PFSK-1 (cell line): ENCODE data around the gene CALD1.

Experiments
- FOXP2 ChIP-seq: optimal IDR thresholded peaks from 2 replicates; pipeline ENCODE3; 2011; ENCODE audit warnings: borderline replicate concordance, control low read depth, inconsistent platforms; ENCODE audit not compliant: insufficient read depth; ENCODE audit errors: extremely low read length, extremely low read depth
- POLR2AphosphoS5 ChIP-seq: IDR thresholded peaks from 2 replicates; pipeline ENCODE4 v1.6.1; 2012; ENCODE audit warnings: low read depth, mild to moderate bottlenecking, control low read depth, low read length, moderate library complexity
- SIN3A ChIP-seq: IDR thresholded peaks from 2 replicates; pipeline ENCODE4 v1.6.1; 2012; ENCODE audit warnings: mild to moderate bottlenecking, low read length, moderate library complexity, borderline replicate concordance; ENCODE audit not compliant: insufficient read depth
- TAF1 ChIP-seq: IDR thresholded peaks from 2 replicates; pipeline ENCODE4 v1.6.1; 2012; ENCODE audit warnings: low read length, control low read depth, borderline replicate concordance; ENCODE audit not compliant: insufficient read depth
- TF ChIP-seq, protein P1 (sequence below), 2 experiments: IDR thresholded peaks; 2 replicates each; pipeline versions ENCODE4 v1.6.1 to v1.8.0; 2011 to 2012; ENCODE audit warnings: low read depth in 2 of 2, low read length in 2 of 2, control low read depth in 1 of 2, inconsistent platforms in 1 of 2, mild to moderate bottlenecking in 1 of 2, moderate library complexity in 1 of 2; ENCODE audit not compliant: insufficient read depth in 1 of 2

CALD1 gene

DNA sequence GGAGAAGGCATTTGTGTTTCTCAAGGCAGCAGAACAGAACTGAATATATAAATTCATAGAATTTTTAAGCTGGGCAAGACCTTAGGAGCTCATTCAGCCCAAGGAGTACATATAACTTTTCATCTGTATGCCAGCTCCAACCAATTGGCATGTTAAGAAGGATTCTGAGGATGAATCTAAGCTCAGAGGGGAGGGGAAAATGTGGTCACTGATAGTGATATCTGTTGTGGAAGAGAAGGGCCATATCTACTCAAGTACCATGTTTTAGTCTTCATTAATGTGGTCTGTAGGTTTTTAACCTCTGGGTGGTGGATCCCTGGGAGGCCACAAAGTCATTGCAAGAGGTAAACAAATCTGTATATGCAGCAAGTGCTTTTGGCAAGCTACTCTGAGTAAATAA is 6.4 kb downstream of the CALD1 start:
- TF ChIP-seq, protein P1, sequence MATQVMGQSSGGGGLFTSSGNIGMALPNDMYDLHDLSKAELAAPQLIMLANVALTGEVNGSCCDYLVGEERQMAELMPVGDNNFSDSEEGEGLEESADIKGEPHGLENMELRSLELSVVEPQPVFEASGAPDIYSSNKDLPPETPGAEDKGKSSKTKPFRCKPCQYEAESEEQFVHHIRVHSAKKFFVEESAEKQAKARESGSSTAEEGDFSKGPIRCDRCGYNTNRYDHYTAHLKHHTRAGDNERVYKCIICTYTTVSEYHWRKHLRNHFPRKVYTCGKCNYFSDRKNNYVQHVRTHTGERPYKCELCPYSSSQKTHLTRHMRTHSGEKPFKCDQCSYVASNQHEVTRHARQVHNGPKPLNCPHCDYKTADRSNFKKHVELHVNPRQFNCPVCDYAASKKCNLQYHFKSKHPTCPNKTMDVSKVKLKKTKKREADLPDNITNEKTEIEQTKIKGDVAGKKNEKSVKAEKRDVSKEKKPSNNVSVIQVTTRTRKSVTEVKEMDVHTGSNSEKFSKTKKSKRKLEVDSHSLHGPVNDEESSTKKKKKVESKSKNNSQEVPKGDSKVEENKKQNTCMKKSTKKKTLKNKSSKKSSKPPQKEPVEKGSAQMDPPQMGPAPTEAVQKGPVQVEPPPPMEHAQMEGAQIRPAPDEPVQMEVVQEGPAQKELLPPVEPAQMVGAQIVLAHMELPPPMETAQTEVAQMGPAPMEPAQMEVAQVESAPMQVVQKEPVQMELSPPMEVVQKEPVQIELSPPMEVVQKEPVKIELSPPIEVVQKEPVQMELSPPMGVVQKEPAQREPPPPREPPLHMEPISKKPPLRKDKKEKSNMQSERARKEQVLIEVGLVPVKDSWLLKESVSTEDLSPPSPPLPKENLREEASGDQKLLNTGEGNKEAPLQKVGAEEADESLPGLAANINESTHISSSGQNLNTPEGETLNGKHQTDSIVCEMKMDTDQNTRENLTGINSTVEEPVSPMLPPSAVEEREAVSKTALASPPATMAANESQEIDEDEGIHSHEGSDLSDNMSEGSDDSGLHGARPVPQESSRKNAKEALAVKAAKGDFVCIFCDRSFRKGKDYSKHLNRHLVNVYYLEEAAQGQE (IDR thresholded peaks at IDR 0.05; ENCODE audit: insufficient read depth in 1 of 2, low read depth in 2 of 2, low read length in 2 of 2): no peak
- TF ChIP-seq TAF1: no peak
- TF ChIP-seq FOXP2: no peak
- no peak for TF ChIP-seq POLR2AphosphoS5
- TF ChIP-seq SIN3A: no peak

DNA sequence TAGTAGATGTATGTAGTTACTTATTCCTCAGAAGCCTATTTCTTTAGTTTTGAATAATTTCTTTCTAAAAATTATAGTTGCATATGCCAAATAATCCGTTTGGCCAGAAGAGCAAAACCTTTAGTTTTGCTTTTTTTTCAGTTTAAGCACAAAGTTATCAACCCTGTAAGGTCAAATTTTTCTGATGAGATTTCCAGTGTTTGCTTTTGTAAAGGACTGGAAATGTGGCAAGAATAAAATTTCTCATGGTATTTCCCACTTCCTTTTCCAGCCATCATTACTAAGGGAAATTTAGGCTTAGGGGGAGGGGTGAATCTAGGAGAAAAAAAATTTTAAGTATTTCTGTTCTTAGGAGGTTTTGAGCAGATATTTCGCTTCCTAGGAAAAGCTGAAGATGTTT is 7.6 kb downstream of the CALD1 start:
- TF ChIP-seq SIN3A: no peak
- TF ChIP-seq, protein P1 (IDR thresholded peaks at IDR 0.05; ENCODE audit: insufficient read depth in 1 of 2, low read depth in 2 of 2, low read length in 2 of 2): no peak
- TF ChIP-seq TAF1: no peak
- TF ChIP-seq POLR2AphosphoS5: no peak
- no peak for TF ChIP-seq FOXP2

DNA sequence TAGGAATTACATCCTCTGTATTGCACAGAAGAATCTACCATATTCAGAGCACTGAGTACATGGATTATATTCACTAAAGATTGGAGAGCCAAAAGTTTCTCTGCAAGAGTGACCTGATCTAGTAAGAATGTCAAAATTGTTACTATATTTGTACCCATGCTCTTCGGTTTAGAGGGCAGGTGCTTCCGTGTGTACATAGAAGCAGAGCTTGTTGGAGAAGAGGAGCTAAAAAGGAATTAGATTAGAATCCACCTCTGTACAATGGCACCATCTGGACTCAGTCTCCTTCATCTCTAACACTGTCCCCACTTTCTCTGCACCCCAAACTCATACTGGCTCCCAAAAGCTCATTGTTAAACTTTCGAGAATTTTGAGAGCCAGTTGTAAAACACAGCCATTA is 8.3 kb downstream of the CALD1 start:
- TF ChIP-seq TAF1: no peak
- no peak for TF ChIP-seq SIN3A
- TF ChIP-seq POLR2AphosphoS5: no peak
- TF ChIP-seq, protein P1 (IDR thresholded peaks at IDR 0.05; ENCODE audit: insufficient read depth in 1 of 2, low read depth in 2 of 2, low read length in 2 of 2): no peak
- no peak for TF ChIP-seq FOXP2

DNA sequence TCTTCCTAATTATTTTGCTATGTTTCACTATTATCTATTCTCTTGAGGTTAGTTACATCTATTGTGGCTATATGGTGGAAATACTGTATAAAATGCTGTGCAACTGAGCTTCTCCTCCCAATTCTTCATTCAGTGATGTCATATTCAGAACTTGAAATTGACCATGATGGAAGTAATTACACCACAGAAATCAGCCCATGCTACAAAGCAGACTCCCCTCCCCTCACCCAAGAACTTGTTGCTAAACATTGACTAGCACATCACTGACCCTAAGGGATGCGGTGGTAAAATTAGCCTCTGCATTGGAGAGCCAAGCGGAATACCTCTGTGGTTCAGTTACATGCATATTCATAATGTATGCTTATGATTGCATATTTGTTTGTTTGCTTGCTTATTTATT is 8.8 kb downstream of the CALD1 start:
- TF ChIP-seq POLR2AphosphoS5: no peak
- TF ChIP-seq, protein P1 (IDR thresholded peaks at IDR 0.05; ENCODE audit: insufficient read depth in 1 of 2, low read depth in 2 of 2, low read length in 2 of 2): no peak
- TF ChIP-seq FOXP2: no peak
- no peak for TF ChIP-seq SIN3A
- no peak for TF ChIP-seq TAF1
